HG02642 (cell line): ENCODE data around the gene CSNK2A1.
A peak's percentile ranks its signal among the peaks of the same experiment; 100 is the strongest.
"Not testable (repeated sequence)": the region's sequence is repeated elsewhere in the genome, so short reads cannot be mapped to it uniquely, and the experiment has no call there.

ENCODE experiments used
- ATAC-seq: cut with Tn5 transposase; IDR thresholded peaks from one replicate; pipeline ENCODE4 v1.9.1; 2021; ENCODE audit warnings: mild to moderate bottlenecking; ENCODE audit not compliant: unreplicated experiment, poor library complexity

CSNK2A1 gene

GRCh38 chr20:543369-544152, at the start of gene CSNK2A1:
Gene CSNK2A1, minus strand, starts transcription at chr20:543790. Its CDS starts 35,239 bp downstream, at chr20:508551.
- ATAC-seq = peak; percentile 95

GRCh38 chr20:592506-592905, 48.9 kb upstream of the CSNK2A1 start:
- no peak for ATAC-seq

- no peak for ATAC-seq
Observed at GRCh38 chr20:591941-592340, 48.4 kb upstream of the CSNK2A1 start.

- ATAC-seq = no peak
Observed at GRCh38 chr20:588932-589672, 45.5 kb upstream of the CSNK2A1 start.

- no peak for ATAC-seq
Observed at GRCh38 chr20:588476-588875, 44.9 kb upstream of the CSNK2A1 start.

- ATAC-seq = no peak
Observed at GRCh38 chr20:584971-585301, 41.3 kb upstream of the CSNK2A1 start.

- ATAC-seq = no peak
Observed at GRCh38 chr20:584161-584970, 40.8 kb upstream of the CSNK2A1 start.

GRCh38 chr20:582204-582603, 38.6 kb upstream of the CSNK2A1 start:
- ATAC-seq = no peak

- ATAC-seq = not testable (repeated sequence)
Observed at GRCh38 chr20:578940-579690, 35.5 kb upstream of the CSNK2A1 start.

GRCh38 chr20:577167-577791, 33.7 kb upstream of the CSNK2A1 start:
- no peak for ATAC-seq

GRCh38 chr20:576156-576555, 32.6 kb upstream of the CSNK2A1 start:
- no peak for ATAC-seq

- ATAC-seq = no peak
Observed at GRCh38 chr20:575230-575629, 31.6 kb upstream of the CSNK2A1 start.

- ATAC-seq = no peak
Observed at GRCh38 chr20:574297-574942, 30.8 kb upstream of the CSNK2A1 start.

- no peak for ATAC-seq
Observed at GRCh38 chr20:573414-574296, 30.1 kb upstream of the CSNK2A1 start.

GRCh38 chr20:572727-573126, 29.1 kb upstream of the CSNK2A1 start:
- no peak for ATAC-seq

- no peak for ATAC-seq
Observed at GRCh38 chr20:571754-572441, 28.3 kb upstream of the CSNK2A1 start.

GRCh38 chr20:568673-569415, 25.3 kb upstream of the CSNK2A1 start:
- no peak for ATAC-seq
